ENCODE data around the gene ARID1B. TPM values are rescaled to one million over a fixed set of nuclear protein-coding genes. Genes with fewer than 3 reads are reported as not detected.

The ARID1B gene
- total RNA-seq, 1 experiment from 2014 or later, result 58.8 TPM

DNA sequence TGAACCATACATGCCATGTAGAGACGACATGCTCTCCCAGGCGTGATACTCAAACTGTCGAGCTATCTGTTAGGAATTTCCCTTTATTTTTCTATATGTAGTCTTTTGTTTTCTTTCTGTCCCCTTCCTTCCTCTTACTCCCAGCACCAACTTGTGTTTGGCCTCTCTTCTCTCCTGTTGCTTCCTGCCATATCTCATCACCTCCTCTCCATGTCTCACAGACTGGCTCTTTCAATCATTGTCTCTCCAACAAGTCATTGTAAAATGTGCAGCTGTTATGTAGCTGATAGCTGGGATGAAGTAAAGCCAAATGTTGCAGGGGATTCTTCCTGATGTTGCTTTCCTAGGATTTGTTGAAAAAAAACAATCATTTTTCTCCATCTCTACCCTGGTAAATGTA, 311.7 kb downstream of the ARID1B start:
- intact Hi-C loops (cut with micrococcal nuclease; ENCODE audit: unreplicated experiment), result no loop called here
- TF ChIP-seq, protein P1, sequence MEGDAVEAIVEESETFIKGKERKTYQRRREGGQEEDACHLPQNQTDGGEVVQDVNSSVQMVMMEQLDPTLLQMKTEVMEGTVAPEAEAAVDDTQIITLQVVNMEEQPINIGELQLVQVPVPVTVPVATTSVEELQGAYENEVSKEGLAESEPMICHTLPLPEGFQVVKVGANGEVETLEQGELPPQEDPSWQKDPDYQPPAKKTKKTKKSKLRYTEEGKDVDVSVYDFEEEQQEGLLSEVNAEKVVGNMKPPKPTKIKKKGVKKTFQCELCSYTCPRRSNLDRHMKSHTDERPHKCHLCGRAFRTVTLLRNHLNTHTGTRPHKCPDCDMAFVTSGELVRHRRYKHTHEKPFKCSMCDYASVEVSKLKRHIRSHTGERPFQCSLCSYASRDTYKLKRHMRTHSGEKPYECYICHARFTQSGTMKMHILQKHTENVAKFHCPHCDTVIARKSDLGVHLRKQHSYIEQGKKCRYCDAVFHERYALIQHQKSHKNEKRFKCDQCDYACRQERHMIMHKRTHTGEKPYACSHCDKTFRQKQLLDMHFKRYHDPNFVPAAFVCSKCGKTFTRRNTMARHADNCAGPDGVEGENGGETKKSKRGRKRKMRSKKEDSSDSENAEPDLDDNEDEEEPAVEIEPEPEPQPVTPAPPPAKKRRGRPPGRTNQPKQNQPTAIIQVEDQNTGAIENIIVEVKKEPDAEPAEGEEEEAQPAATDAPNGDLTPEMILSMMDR (IDR thresholded peaks at IDR 0.05; ENCODE audit: insufficient read depth in 1 of 2, low read depth in 1 of 2, low read length in 1 of 2, severe bottlenecking in 1 of 2, unreplicated experiment in 1 of 2), result no peak
- H3K27me3 ChIP-seq (replicated peaks; ENCODE audit: control insufficient read depth, insufficient read depth, low read length), result no peaks in the 10 kb centered on the region
- H3K9me3 ChIP-seq, result no peaks in the 10 kb centered on the region
- Mint-ChIP-seq H3K4me3 (ENCODE audit: unreplicated experiment) (no peak overlapping the region), H3K27me3 (ENCODE audit: insufficient read depth, unreplicated experiment) (no peaks in the 10 kb centered on the region), H3K27ac (ENCODE audit: unreplicated experiment) (peak overlapping the region; percentile 77), H3K9me3 (ENCODE audit: unreplicated experiment) (no peaks in the 10 kb centered on the region), H3K36me3 (ENCODE audit: insufficient read depth, unreplicated experiment) (no peaks in the 10 kb centered on the region), H3K4me1 (ENCODE audit: low read depth, unreplicated experiment) (peaks cover 16% of the 10 kb centered on the region)
- DNase-seq, result no peak
- CTCF ChIA-PET, result no interaction called here
- no TSS peak for BruUV-seq (replicated peaks)
- 0 out of 2 replicates have a peak, but pooled peaks cover 3% of the 10 kb centered on the region for H3K4me1 ChIP-seq
- no peaks in the 10 kb centered on the region for H3K36me3 ChIP-seq (ENCODE audit: control insufficient read depth, insufficient read depth, low read length)
- POLR2A ChIA-PET, result no interaction called here
- no peak overlapping the region for H3K4me3 ChIP-seq (ENCODE audit: low read depth, low read length)

DNA sequence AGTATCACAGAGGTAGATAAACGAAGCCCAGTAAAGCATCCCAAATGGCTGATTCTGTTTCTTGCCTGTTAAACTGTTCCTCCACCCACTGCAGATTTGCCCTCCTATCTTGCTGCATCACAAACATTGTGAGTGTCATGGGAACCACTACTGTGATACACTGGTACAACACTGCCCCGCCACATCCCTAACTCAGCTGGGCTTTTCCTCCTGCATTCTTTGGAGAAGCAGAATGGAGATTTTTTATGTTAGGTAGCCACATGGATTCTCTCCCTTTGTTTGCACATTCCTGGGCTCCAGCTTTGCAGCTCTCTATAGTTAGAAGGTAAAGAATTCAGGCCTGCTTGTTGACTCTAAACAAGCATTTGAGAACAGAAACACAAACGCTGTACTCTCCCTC, 312.1 kb downstream of the ARID1B start:
- TF ChIP-seq, protein P1 (IDR thresholded peaks at IDR 0.05; ENCODE audit: insufficient read depth in 1 of 2, low read depth in 1 of 2, low read length in 1 of 2, severe bottlenecking in 1 of 2, unreplicated experiment in 1 of 2), result no peak
- Histone ChIP-seq H3K9me3 (no peaks in the 10 kb centered on the region), H3K36me3 (ENCODE audit: control insufficient read depth, insufficient read depth, low read length) (no peaks in the 10 kb centered on the region), H3K27me3 (replicated peaks; ENCODE audit: control insufficient read depth, insufficient read depth, low read length) (no peaks in the 10 kb centered on the region), H3K4me1 (0 out of 2 replicates have a peak, but pooled peaks cover 3% of the 10 kb centered on the region), H3K4me3 (ENCODE audit: low read depth, low read length) (no peak overlapping the region)
- POLR2A ChIA-PET, result no interaction called here
- Mint-ChIP-seq H3K36me3 (ENCODE audit: insufficient read depth, unreplicated experiment) (no peaks in the 10 kb centered on the region), H3K4me1 (ENCODE audit: low read depth, unreplicated experiment) (peaks cover 19% of the 10 kb centered on the region), H3K27me3 (ENCODE audit: insufficient read depth, unreplicated experiment) (no peaks in the 10 kb centered on the region), H3K4me3 (ENCODE audit: unreplicated experiment) (no peak overlapping the region), H3K27ac (ENCODE audit: unreplicated experiment) (peak overlapping the region; percentile 77), H3K9me3 (ENCODE audit: unreplicated experiment) (no peaks in the 10 kb centered on the region)
- no TSS peak for BruUV-seq (replicated peaks)
- intact Hi-C loops (cut with micrococcal nuclease; ENCODE audit: unreplicated experiment), result no loop called here
- DNase-seq, result peak; percentile 59 to 67
- CTCF ChIA-PET, result no interaction called here

DNA sequence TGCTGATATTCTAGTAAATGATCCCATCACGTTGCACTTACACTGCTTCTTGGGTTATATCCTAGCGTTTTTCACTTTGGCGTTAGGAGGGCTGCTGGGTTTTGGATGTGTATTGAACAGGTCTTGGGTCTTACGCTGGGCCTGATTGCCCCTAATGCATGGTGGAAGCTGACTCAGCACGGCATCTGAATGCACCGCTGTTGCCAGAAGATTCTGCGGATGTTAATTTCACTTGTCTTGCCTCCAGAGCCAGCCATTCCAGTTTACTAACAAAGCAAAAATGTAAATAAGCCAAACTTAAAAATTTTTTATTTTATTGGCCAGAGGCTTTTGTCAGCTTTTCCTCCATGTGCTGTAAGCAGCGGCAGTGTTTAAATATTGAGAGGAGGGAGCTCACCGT, 312.7 kb downstream of the ARID1B start:
- H3K9me3 ChIP-seq, result no peaks in the 10 kb centered on the region
- H3K4me3 Mint-ChIP-seq (ENCODE audit: unreplicated experiment), result no peak overlapping the region
- TF ChIP-seq, protein P1 (IDR thresholded peaks at IDR 0.05; ENCODE audit: insufficient read depth in 1 of 2, low read depth in 1 of 2, low read length in 1 of 2, severe bottlenecking in 1 of 2, unreplicated experiment in 1 of 2), result no peak
- H3K4me3 ChIP-seq (ENCODE audit: low read depth, low read length), result no peak overlapping the region
- no peaks in the 10 kb centered on the region for H3K27me3 ChIP-seq (replicated peaks; ENCODE audit: control insufficient read depth, insufficient read depth, low read length)
- no peak for DNase-seq
- H3K36me3 Mint-ChIP-seq (ENCODE audit: insufficient read depth, unreplicated experiment), result no peaks in the 10 kb centered on the region
- ChIA-PET CTCF (no interaction called here), POLR2A (no interaction called here)
- no peaks in the 10 kb centered on the region for H3K27me3 Mint-ChIP-seq (ENCODE audit: insufficient read depth, unreplicated experiment)
- no peaks in the 10 kb centered on the region for H3K9me3 Mint-ChIP-seq (ENCODE audit: unreplicated experiment)
- H3K4me1 Mint-ChIP-seq (ENCODE audit: low read depth, unreplicated experiment), result peaks cover 19% of the 10 kb centered on the region
- no TSS peak for BruUV-seq (replicated peaks)
- H3K27ac Mint-ChIP-seq (ENCODE audit: unreplicated experiment), result peak overlapping the region; percentile 77
- H3K4me1 ChIP-seq, result 0 out of 2 replicates have a peak, but pooled peaks cover 3% of the 10 kb centered on the region
- intact Hi-C loops (cut with micrococcal nuclease; ENCODE audit: unreplicated experiment), result no loop called here
- no peaks in the 10 kb centered on the region for H3K36me3 ChIP-seq (ENCODE audit: control insufficient read depth, insufficient read depth, low read length)

All from Caco-2 (cell line).